Measurements from ENCODE around the gene MOB3A.
A peak's percentile ranks its signal among the peaks of the same experiment; 100 is the strongest.

Gene MOB3A

GRCh38 chr19:2109046-2109864 is 13.1 kb upstream of the MOB3A start:
- no peak overlapping the region for H3K4me3 ChIP-seq (ENCODE audit: insufficient read depth, low read depth, low read length, poor library complexity, severe bottlenecking)
- no peak overlapping the region for H3K27ac ChIP-seq (ENCODE audit: insufficient read depth, low read length, poor library complexity, severe bottlenecking)
- no peaks in the 10 kb centered on the region for H3K4me1 ChIP-seq (ENCODE audit: control insufficient read depth, insufficient read depth, low read length, poor library complexity, severe bottlenecking)
- no peaks in the 10 kb centered on the region for H3K27me3 ChIP-seq (replicated peaks; ENCODE audit: control insufficient read depth, insufficient read depth, low read length, poor library complexity, severe bottlenecking)
- DNase-seq, result no peak
- peaks cover 3% of the 10 kb centered on the region for H3K9me3 ChIP-seq (ENCODE audit: control insufficient read depth, low read length)
- H3K36me3 ChIP-seq (ENCODE audit: control insufficient read depth, insufficient read depth, low read length), result peaks cover 81% of the 10 kb centered on the region

DNA sequence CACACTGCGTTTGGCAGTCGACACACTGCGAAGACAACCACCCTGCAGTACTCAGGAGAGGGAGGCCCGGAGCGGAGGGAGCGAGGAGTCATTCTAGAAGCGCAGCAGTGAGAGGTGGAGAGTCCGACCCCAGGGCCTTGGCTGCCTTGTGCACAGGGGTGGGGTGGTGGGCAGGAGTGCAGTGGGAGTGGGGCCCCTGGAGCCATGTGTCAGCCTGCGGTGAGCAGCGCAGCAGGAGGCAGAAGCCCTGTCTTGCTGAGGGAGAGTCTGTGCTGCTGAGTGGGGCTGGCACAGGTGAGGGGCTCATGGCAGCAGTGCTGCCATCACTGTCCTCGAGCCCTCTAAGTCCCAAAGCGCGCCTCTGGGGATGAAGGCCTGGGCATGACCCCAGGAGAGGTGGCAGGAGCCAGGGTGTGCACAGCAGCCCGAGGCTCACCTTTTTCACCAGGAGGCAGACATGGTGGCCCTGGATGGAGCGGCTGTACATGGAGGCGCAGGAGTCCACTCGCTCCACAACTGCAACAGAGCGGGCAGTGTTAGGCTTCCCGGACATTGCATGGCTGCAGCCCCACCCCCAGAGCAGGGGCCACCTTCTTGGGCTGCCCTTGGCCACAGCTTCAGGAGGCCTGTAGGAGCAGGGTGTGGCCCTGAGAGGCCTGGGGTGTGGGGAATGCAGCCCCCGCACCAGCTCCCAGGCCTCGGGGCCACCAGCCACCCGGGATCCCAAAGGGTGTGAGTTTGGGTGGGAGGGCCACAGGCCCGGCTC is 12.3 kb upstream of the MOB3A start:
- H3K27me3 ChIP-seq (replicated peaks; ENCODE audit: control insufficient read depth, insufficient read depth, low read length, poor library complexity, severe bottlenecking), result no peaks in the 10 kb centered on the region
- H3K9me3 ChIP-seq (ENCODE audit: control insufficient read depth, low read length), result peaks cover 3% of the 10 kb centered on the region
- H3K4me3 ChIP-seq (ENCODE audit: insufficient read depth, low read depth, low read length, poor library complexity, severe bottlenecking), result no peak overlapping the region
- no peak for DNase-seq
- no peaks in the 10 kb centered on the region for H3K4me1 ChIP-seq (ENCODE audit: control insufficient read depth, insufficient read depth, low read length, poor library complexity, severe bottlenecking)
- no peak overlapping the region for H3K27ac ChIP-seq (ENCODE audit: insufficient read depth, low read length, poor library complexity, severe bottlenecking)
- peaks cover 73% of the 10 kb centered on the region for H3K36me3 ChIP-seq (ENCODE audit: control insufficient read depth, insufficient read depth, low read length)

DNA sequence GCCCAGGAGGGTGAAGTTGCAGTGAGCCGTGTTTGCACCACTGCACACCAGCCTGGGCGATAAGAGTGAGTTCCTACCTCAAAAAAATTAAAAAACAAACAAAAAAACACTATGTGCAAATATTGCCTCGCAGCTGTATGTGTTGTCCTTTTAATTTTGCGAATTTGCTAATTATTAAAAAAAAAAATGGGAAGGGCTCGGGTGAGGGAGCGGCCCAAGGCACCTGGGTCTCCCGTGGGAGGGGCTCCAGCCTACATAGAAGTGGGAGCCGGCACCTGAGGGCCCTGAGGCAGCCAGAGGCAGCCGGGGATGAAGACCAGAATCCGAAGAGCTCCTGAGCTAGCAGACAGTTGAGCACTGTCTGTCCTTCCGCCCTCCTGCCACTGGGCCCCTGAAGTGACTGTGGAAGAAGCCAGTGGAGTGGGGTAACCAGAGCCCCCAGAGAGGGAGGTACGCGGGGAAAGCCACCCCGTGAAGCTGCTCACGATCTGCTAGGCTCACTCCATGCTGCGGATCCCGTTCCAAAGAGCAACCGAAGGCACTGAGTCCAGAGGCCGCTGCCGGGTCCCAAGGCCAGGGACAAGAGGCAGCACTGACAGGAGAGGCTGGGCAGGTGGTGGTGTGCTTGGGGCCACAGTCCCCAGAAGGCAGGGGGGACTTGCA is 7.0 kb upstream of the MOB3A start:
- peaks cover 3% of the 10 kb centered on the region for H3K9me3 ChIP-seq (ENCODE audit: control insufficient read depth, low read length)
- DNase-seq, result no peak
- no peaks in the 10 kb centered on the region for H3K4me1 ChIP-seq (ENCODE audit: control insufficient read depth, insufficient read depth, low read length, poor library complexity, severe bottlenecking)
- H3K4me3 ChIP-seq (ENCODE audit: insufficient read depth, low read depth, low read length, poor library complexity, severe bottlenecking), result no peak overlapping the region
- no peaks in the 10 kb centered on the region for H3K27me3 ChIP-seq (replicated peaks; ENCODE audit: control insufficient read depth, insufficient read depth, low read length, poor library complexity, severe bottlenecking)
- peaks cover 39% of the 10 kb centered on the region for H3K36me3 ChIP-seq (ENCODE audit: control insufficient read depth, insufficient read depth, low read length)
- H3K27ac ChIP-seq (ENCODE audit: insufficient read depth, low read length, poor library complexity, severe bottlenecking), result no peak overlapping the region

DNA sequence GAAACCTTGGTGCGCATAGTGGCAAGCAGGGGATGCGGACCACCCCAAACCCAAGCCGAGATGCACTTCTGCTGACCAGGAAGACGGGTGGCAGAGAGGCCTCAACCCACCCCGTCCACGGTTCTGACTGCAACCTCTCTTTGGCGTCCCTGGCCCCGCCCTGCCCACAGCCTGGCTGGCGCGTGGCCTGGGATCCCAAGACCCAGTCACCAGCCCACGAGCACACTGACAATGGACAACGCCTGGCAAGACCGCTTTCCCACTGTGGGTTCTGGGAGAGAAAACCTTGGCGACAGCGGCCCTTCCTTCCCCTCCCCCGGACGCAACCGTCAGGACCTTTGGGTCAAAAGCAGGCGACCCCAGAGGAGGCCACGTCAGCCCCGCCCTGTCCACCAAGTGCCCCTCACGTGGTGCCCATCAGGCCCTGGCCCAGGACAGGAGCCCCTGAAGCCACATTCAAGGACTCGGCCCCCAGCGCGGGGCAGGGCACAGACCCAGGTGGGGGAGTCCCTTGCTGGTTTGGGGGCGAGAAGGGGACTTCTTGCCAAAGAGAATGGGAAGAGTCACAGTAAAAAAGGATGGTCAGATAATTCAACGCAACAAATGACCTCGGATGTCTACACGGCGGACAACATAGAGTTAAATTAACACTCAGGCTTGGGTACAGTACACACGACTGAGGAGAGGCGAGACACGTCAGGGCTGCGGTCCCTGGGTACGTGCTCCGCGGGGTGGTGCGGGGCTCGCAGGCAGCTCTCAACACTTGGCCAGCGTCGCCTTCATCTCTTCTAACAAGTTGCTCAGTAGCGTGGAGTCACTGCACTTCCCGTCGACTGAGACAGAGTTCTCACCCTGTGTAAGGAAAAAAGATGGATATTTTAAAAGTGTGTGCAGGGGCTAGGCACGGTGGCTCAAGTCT is 5.5 kb upstream of the MOB3A start:
- H3K27me3 ChIP-seq (replicated peaks; ENCODE audit: control insufficient read depth, insufficient read depth, low read length, poor library complexity, severe bottlenecking), result no peaks in the 10 kb centered on the region
- H3K9me3 ChIP-seq (ENCODE audit: control insufficient read depth, low read length), result peaks cover 3% of the 10 kb centered on the region
- H3K27ac ChIP-seq (ENCODE audit: insufficient read depth, low read length, poor library complexity, severe bottlenecking), result no peak overlapping the region
- no peak overlapping the region for H3K4me3 ChIP-seq (ENCODE audit: insufficient read depth, low read depth, low read length, poor library complexity, severe bottlenecking)
- peaks cover 31% of the 10 kb centered on the region for H3K36me3 ChIP-seq (ENCODE audit: control insufficient read depth, insufficient read depth, low read length)
- peaks cover 11% of the 10 kb centered on the region for H3K4me1 ChIP-seq (ENCODE audit: control insufficient read depth, insufficient read depth, low read length, poor library complexity, severe bottlenecking)
- DNase-seq, result no peak

- Histone ChIP-seq H3K4me3 (ENCODE audit: insufficient read depth, low read depth, low read length, poor library complexity, severe bottlenecking) (no peak overlapping the region), H3K27ac (ENCODE audit: insufficient read depth, low read length, poor library complexity, severe bottlenecking) (no peak overlapping the region), H3K9me3 (ENCODE audit: control insufficient read depth, low read length) (peaks cover 2% of the 10 kb centered on the region), H3K4me1 (ENCODE audit: control insufficient read depth, insufficient read depth, low read length, poor library complexity, severe bottlenecking) (peaks cover 11% of the 10 kb centered on the region), H3K27me3 (replicated peaks; ENCODE audit: control insufficient read depth, insufficient read depth, low read length, poor library complexity, severe bottlenecking) (no peaks in the 10 kb centered on the region), H3K36me3 (ENCODE audit: control insufficient read depth, insufficient read depth, low read length) (peaks cover 21% of the 10 kb centered on the region)
- no peak for DNase-seq
Measured at GRCh38 chr19:2100719-2101061, 4.6 kb upstream of the MOB3A start.

- Histone ChIP-seq H3K9me3 (ENCODE audit: control insufficient read depth, low read length) (no peaks in the 10 kb centered on the region), H3K36me3 (ENCODE audit: control insufficient read depth, insufficient read depth, low read length) (peaks cover 16% of the 10 kb centered on the region), H3K4me1 (ENCODE audit: control insufficient read depth, insufficient read depth, low read length, poor library complexity, severe bottlenecking) (peaks cover 13% of the 10 kb centered on the region), H3K4me3 (ENCODE audit: insufficient read depth, low read depth, low read length, poor library complexity, severe bottlenecking) (no peak overlapping the region), H3K27me3 (replicated peaks; ENCODE audit: control insufficient read depth, insufficient read depth, low read length, poor library complexity, severe bottlenecking) (no peaks in the 10 kb centered on the region), H3K27ac (ENCODE audit: insufficient read depth, low read length, poor library complexity, severe bottlenecking) (no peak overlapping the region)
- DNase-seq, result no peak
Measured at GRCh38 chr19:2099937-2100718, 4.0 kb upstream of the MOB3A start.

DNA sequence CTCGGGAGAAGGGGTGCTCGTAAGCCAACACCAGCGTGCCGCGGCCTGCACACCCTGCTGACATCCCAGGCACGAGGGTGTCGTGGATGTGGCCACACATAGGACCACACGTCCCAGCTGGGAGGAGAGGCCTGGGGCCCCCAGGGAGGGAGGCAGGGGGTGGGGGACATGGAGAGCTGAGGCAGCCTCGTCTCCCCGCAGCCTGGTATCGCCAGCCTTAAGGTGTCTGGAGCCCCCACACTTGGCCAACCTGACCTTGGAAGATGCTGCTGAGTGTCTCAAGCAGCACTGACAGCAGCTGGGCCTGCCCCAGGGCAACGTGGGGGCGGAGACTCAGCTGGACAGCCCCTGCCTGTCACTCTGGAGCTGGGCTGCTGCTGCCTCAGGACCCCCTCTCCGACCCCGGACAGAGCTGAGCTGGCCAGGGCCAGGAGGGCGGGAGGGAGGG is 3.0 kb upstream of the MOB3A start:
- Histone ChIP-seq H3K27ac (ENCODE audit: insufficient read depth, low read length, poor library complexity, severe bottlenecking) (no peak overlapping the region), H3K36me3 (ENCODE audit: control insufficient read depth, insufficient read depth, low read length) (peaks cover 16% of the 10 kb centered on the region), H3K4me1 (ENCODE audit: control insufficient read depth, insufficient read depth, low read length, poor library complexity, severe bottlenecking) (peaks cover 14% of the 10 kb centered on the region), H3K27me3 (replicated peaks; ENCODE audit: control insufficient read depth, insufficient read depth, low read length, poor library complexity, severe bottlenecking) (no peaks in the 10 kb centered on the region), H3K4me3 (ENCODE audit: insufficient read depth, low read depth, low read length, poor library complexity, severe bottlenecking) (no peak overlapping the region), H3K9me3 (ENCODE audit: control insufficient read depth, low read length) (no peaks in the 10 kb centered on the region)
- no peak for DNase-seq

- H3K4me3 ChIP-seq (ENCODE audit: insufficient read depth, low read depth, low read length, poor library complexity, severe bottlenecking), result no peak overlapping the region
- H3K9me3 ChIP-seq (ENCODE audit: control insufficient read depth, low read length), result no peaks in the 10 kb centered on the region
- no peak for DNase-seq
- H3K4me1 ChIP-seq (ENCODE audit: control insufficient read depth, insufficient read depth, low read length, poor library complexity, severe bottlenecking), result peaks cover 23% of the 10 kb centered on the region
- peaks cover 22% of the 10 kb centered on the region for H3K36me3 ChIP-seq (ENCODE audit: control insufficient read depth, insufficient read depth, low read length)
- H3K27me3 ChIP-seq (replicated peaks; ENCODE audit: control insufficient read depth, insufficient read depth, low read length, poor library complexity, severe bottlenecking), result no peaks in the 10 kb centered on the region
- peak overlapping the region; percentile 91 for H3K27ac ChIP-seq (ENCODE audit: insufficient read depth, low read length, poor library complexity, severe bottlenecking)
Measured at GRCh38 chr19:2097886-2098327, 1.8 kb upstream of the MOB3A start.
